Measurements from ENCODE around the gene SHPK.

DNA sequence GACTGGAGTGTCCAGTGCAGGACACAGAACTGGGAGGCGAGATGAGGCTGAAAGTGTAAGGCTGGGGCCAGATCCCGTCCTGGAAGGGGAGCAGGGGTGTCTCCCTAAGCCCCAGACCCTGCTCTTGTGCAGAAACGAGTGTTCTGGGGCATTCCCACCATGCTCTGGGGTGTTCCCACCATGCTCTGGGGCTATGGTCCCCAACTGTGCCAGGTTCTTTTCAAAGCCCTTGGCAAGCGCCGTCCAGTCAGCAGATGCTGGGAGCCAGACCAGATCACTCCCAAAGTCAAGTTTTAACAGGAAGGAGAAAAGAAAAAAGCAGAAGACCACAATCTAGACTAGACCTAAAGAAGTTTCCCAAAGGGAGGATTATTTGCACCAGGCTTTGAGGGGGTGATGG lies 29.8 kb upstream of the SHPK start:
- TF ChIP-seq ZNF211 (tag by site-specific recombination; IDR thresholded peaks at IDR 0.05; ENCODE audit: low read depth) (no peak), FEZF1 (tag by site-specific recombination; IDR thresholded peaks at IDR 0.05) (no peak), TRIM28 (IDR thresholded peaks at IDR 0.05; ENCODE audit: borderline replicate concordance, low read length) (no peak), YY1 (tag by site-specific recombination; IDR thresholded peaks at IDR 0.05) (no peak), ZNF585B (tag by site-specific recombination; IDR thresholded peaks at IDR 0.05) (no peak), ZNF184 (tag by site-specific recombination; IDR thresholded peaks at IDR 0.05) (no peak), ZNF76 (tag by site-specific recombination; IDR thresholded peaks at IDR 0.05; ENCODE audit: borderline replicate concordance, low read depth) (no peak)
- TF ChIP-seq, protein P1, sequence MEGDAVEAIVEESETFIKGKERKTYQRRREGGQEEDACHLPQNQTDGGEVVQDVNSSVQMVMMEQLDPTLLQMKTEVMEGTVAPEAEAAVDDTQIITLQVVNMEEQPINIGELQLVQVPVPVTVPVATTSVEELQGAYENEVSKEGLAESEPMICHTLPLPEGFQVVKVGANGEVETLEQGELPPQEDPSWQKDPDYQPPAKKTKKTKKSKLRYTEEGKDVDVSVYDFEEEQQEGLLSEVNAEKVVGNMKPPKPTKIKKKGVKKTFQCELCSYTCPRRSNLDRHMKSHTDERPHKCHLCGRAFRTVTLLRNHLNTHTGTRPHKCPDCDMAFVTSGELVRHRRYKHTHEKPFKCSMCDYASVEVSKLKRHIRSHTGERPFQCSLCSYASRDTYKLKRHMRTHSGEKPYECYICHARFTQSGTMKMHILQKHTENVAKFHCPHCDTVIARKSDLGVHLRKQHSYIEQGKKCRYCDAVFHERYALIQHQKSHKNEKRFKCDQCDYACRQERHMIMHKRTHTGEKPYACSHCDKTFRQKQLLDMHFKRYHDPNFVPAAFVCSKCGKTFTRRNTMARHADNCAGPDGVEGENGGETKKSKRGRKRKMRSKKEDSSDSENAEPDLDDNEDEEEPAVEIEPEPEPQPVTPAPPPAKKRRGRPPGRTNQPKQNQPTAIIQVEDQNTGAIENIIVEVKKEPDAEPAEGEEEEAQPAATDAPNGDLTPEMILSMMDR (tag by site-specific recombination; IDR thresholded peaks at IDR 0.05), result no peak
- TF ChIP-seq, protein P2, sequence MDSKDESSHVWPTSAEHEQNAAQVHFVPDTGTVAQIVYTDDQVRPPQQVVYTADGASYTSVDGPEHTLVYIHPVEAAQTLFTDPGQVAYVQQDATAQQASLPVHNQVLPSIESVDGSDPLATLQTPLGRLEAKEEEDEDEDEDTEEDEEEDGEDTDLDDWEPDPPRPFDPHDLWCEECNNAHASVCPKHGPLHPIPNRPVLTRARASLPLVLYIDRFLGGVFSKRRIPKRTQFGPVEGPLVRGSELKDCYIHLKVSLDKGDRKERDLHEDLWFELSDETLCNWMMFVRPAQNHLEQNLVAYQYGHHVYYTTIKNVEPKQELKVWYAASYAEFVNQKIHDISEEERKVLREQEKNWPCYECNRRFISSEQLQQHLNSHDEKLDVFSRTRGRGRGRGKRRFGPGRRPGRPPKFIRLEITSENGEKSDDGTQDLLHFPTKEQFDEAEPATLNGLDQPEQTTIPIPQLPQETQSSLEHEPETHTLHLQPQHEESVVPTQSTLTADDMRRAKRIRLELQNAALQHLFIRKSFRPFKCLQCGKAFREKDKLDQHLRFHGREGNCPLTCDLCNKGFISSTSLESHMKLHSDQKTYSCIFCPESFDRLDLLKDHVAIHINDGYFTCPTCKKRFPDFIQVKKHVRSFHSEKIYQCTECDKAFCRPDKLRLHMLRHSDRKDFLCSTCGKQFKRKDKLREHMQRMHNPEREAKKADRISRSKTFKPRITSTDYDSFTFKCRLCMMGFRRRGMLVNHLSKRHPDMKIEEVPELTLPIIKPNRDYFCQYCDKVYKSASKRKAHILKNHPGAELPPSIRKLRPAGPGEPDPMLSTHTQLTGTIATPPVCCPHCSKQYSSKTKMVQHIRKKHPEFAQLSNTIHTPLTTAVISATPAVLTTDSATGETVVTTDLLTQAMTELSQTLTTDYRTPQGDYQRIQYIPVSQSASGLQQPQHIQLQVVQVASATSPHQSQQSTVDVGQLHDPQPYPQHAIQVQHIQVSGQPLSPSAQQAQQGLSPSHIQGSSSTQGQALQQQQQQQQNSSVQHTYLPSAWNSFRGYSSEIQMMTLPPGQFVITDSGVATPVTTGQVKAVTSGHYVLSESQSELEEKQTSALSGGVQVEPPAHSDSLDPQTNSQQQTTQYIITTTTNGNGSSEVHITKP (tag by site-specific recombination; IDR thresholded peaks at IDR 0.05), result no peak

Data from HEK293 (cell line).